Epithelial cell of umbilical artery (primary cell): Measurements from ENCODE around the gene ANGPTL2. TPM values are rescaled to one million over a fixed set of nuclear protein-coding genes. Genes with fewer than 3 reads are reported as not detected.

ENCODE experiments used
- total RNA-seq: library from RNA; depleted of rRNA; stranded (reverse); fragments of >200 nt; gene quantifications from 2 replicates; pipeline ENCODE4 v1.2.3, GENCODE V29; 2014

ANGPTL2 gene
- total RNA-seq = 8.4 and 14.7 TPM in 2 replicates

GRCh38 chr9:127122176-127123063, at the start of gene ANGPTL2:
ANGPTL2 (minus strand) TSS chr9:127122635; CDS start chr9:127108731, 13,904 bp downstream.

Other genes with a start within 250 kb of the ANGPTL2 start
- gene RALGPS1, start 207.9 kb downstream of the ANGPTL2 start, total RNA-seq = 1.6 and 3.2 TPM in 2 replicates
- 2.6 and 5.3 TPM in 2 replicates for gene GARNL3, start 142.1 kb upstream of the ANGPTL2 start, total RNA-seq